Ectodermal cell (in vitro differentiated cells): Measurements from ENCODE around the gene UGT1A6. TPM values are rescaled to one million over a fixed set of nuclear protein-coding genes. Genes with fewer than 3 reads are reported as not detected.
"Not testable (repeated sequence)": the region's sequence is repeated elsewhere in the genome, so short reads cannot be mapped to it uniquely, and the experiment has no call there.

ENCODE experiments used
- H3K27ac ChIP-seq: 2 replicates; pipeline ENCODE4 v1.7.0; 2013; ENCODE audit warnings: mild to moderate bottlenecking, low read depth, low read length; ENCODE audit not compliant: insufficient read depth, poor library complexity, severe bottlenecking
- H3K27me3 ChIP-seq: 2 replicates; pipeline ENCODE4 v1.7.0; 2013; ENCODE audit warnings: mild to moderate bottlenecking, low read length; ENCODE audit not compliant: insufficient read depth, control insufficient read depth, poor library complexity, severe bottlenecking
- H3K36me3 ChIP-seq: one replicate; pipeline ENCODE4 v1.7.0; 2013; ENCODE audit warnings: low read length; ENCODE audit not compliant: control insufficient read depth, insufficient read depth
- H3K4me1 ChIP-seq: one replicate; pipeline ENCODE4 v1.7.0; 2013; ENCODE audit warnings: low read length; ENCODE audit not compliant: control insufficient read depth, insufficient read depth
- H3K4me3 ChIP-seq: 2 replicates; pipeline ENCODE4 v1.7.0; 2013; ENCODE audit warnings: low read depth, low read length, control low read depth; ENCODE audit not compliant: insufficient read depth
- H3K9me3 ChIP-seq: 2 replicates; pipeline ENCODE4 v1.7.0; 2013; ENCODE audit warnings: mild to moderate bottlenecking, low read length, moderate library complexity; ENCODE audit not compliant: control insufficient read depth
- WGBS, 2 experiments: methylation state at CpG; one replicate each; pipeline ENCODE4 v1.1.7; 2013; ENCODE audit warnings: missing lambda C conversion rate in 2 of 2; 5-methylcytosine and 5-hydroxymethylcytosine counted together
- polyA plus RNA-seq, 4 experiments: library from polyadenylated mRNA; stranded (reverse); fragments of 50-300 nt; gene quantifications; one replicate each; pipeline ENCODE4 v1.2.3, GENCODE V29; 2013

UGT1A6 gene
- polyA plus RNA-seq (2013, experiment 1 of 4): not detected
- polyA plus RNA-seq (2013, experiment 2 of 4): not detected
- polyA plus RNA-seq (2013, experiment 3 of 4): not detected
- polyA plus RNA-seq (2013, experiment 4 of 4): not detected

- no peaks in the 10 kb centered on the region for H3K9me3 ChIP-seq
- H3K4me3 ChIP-seq: no peak within 1 kb of the TSS
- H3K36me3 ChIP-seq: no peaks in the 10 kb centered on the region
- WGBS, 2 experiments: 97% methylated on average over 4 of the region's 4 CpGs
- no peak within 1 kb of the TSS for H3K27ac ChIP-seq
- H3K4me1 ChIP-seq: no peaks in the 10 kb centered on the region
- H3K27me3 ChIP-seq: no peaks in the 10 kb centered on the region
These were observed at the start of gene UGT1A6 for GRCh38 chr2:233692648-233693047. Gene UGT1A6, plus strand, starts transcription at chr2:233692890. Its CDS starts 115 bp downstream, at chr2:233693005.

- Histone ChIP-seq H3K4me3 (no peak overlapping the region), H3K9me3 (no peaks in the 10 kb centered on the region), H3K27me3 (no peaks in the 10 kb centered on the region), H3K36me3 (no peaks in the 10 kb centered on the region), H3K4me1 (no peaks in the 10 kb centered on the region), H3K27ac (no peak overlapping the region)
- 91 to 95% methylated on average over 1 of the region's 1 CpG for WGBS, 2 experiments
These were observed 49.6 kb upstream of the UGT1A6 start for GRCh38 chr2:233643128-233643527.

GRCh38 chr2:233646033-233646432 is 46.7 kb upstream of the UGT1A6 start:
- H3K4me3 ChIP-seq, H3K9me3 ChIP-seq, H3K36me3 ChIP-seq, H3K27ac ChIP-seq, H3K27me3 ChIP-seq, H3K4me1 ChIP-seq: not testable (repeated sequence)
- 90 to 94% methylated on average over 3 of the region's 3 CpGs for WGBS, 2 experiments

- no peak overlapping the region for H3K4me3 ChIP-seq
- no peaks in the 10 kb centered on the region for H3K36me3 ChIP-seq
- no peaks in the 10 kb centered on the region for H3K27me3 ChIP-seq
- H3K9me3 ChIP-seq: no peaks in the 10 kb centered on the region
- H3K27ac ChIP-seq: no peak overlapping the region
- H3K4me1 ChIP-seq: no peaks in the 10 kb centered on the region
- 92 to 96% methylated on average over 2 to 3 of the region's 4 CpGs for WGBS, 2 experiments
These were observed 41.7 kb upstream of the UGT1A6 start for GRCh38 chr2:233650981-233651380.

GRCh38 chr2:233651430-233651829 is 41.3 kb upstream of the UGT1A6 start:
- Histone ChIP-seq H3K36me3 (no peaks in the 10 kb centered on the region), H3K9me3 (no peaks in the 10 kb centered on the region), H3K27ac (no peak overlapping the region), H3K27me3 (no peaks in the 10 kb centered on the region), H3K4me1 (no peaks in the 10 kb centered on the region), H3K4me3 (no peak overlapping the region)
- WGBS, 2 experiments: 93 to 98% methylated on average over 2 of the region's 2 CpGs

- WGBS, 2 experiments: 87 to 88% methylated on average over 5 of the region's 6 CpGs
- Histone ChIP-seq H3K9me3 (no peaks in the 10 kb centered on the region), H3K4me3 (no peak overlapping the region), H3K27ac (no peak overlapping the region), H3K4me1 (no peaks in the 10 kb centered on the region), H3K27me3 (no peaks in the 10 kb centered on the region), H3K36me3 (no peaks in the 10 kb centered on the region)
These were observed 38.2 kb upstream of the UGT1A6 start for GRCh38 chr2:233654501-233654900.

GRCh38 chr2:233655043-233655442 is 37.6 kb upstream of the UGT1A6 start:
- H3K4me3 ChIP-seq: no peak overlapping the region
- no peaks in the 10 kb centered on the region for H3K27me3 ChIP-seq
- 78 to 81% methylated on average over 1 of the region's 1 CpG for WGBS, 2 experiments
- no peaks in the 10 kb centered on the region for H3K9me3 ChIP-seq
- H3K27ac ChIP-seq: no peak overlapping the region
- H3K4me1 ChIP-seq: no peaks in the 10 kb centered on the region
- H3K36me3 ChIP-seq: no peaks in the 10 kb centered on the region

- H3K9me3 ChIP-seq, H3K4me3 ChIP-seq, H3K27ac ChIP-seq, H3K36me3 ChIP-seq, H3K27me3 ChIP-seq, H3K4me1 ChIP-seq: not testable (repeated sequence)
- WGBS, 2 experiments: 89 to 100% methylated on average over 2 of the region's 3 CpGs
These were observed 36.7 kb upstream of the UGT1A6 start for GRCh38 chr2:233655943-233656342.

- Histone ChIP-seq H3K4me3 (no peak overlapping the region), H3K27me3 (no peaks in the 10 kb centered on the region), H3K27ac (no peak overlapping the region), H3K36me3 (no peaks in the 10 kb centered on the region), H3K9me3 (no peaks in the 10 kb centered on the region), H3K4me1 (no peaks in the 10 kb centered on the region)
- 95 to 96% methylated on average over 10 of the region's 10 CpGs for WGBS, 2 experiments
These were observed 36.2 kb upstream of the UGT1A6 start for GRCh38 chr2:233656443-233656842.

GRCh38 chr2:233658610-233659009 is 34.1 kb upstream of the UGT1A6 start:
- Histone ChIP-seq H3K36me3 (no peaks in the 10 kb centered on the region), H3K27ac (no peak overlapping the region), H3K4me3 (no peak overlapping the region), H3K4me1 (no peaks in the 10 kb centered on the region), H3K27me3 (no peaks in the 10 kb centered on the region), H3K9me3 (no peaks in the 10 kb centered on the region)

GRCh38 chr2:233663911-233664310 is 28.8 kb upstream of the UGT1A6 start:
- no peak overlapping the region for H3K4me3 ChIP-seq
- 82 to 87% methylated on average over 1 of the region's 1 CpG for WGBS, 2 experiments
- H3K27me3 ChIP-seq: no peaks in the 10 kb centered on the region
- H3K27ac ChIP-seq: no peak overlapping the region
- H3K4me1 ChIP-seq: no peaks in the 10 kb centered on the region
- no peaks in the 10 kb centered on the region for H3K9me3 ChIP-seq
- H3K36me3 ChIP-seq: no peaks in the 10 kb centered on the region
